Esophagus muscularis mucosa (tissue), 3 donors: ENCODE results near the gene MAN1A1.

Source experiments
- CTCF ChIP-seq, 3 experiments: fragments of 200-600 bp in 2 of 3; fragments of 450-650 bp in 1 of 3; sonication (generic) in 2 of 3; IDR thresholded peaks; one replicate each; pipeline ENCODE4 v1.5.1; 2017 to 2019; ENCODE audit warnings: antibody characterized with exemption in 3 of 3, mild to moderate bottlenecking in 2 of 3, moderate library complexity in 1 of 3
- EP300 ChIP-seq: sonication (generic); formaldehyde crosslinking; IDR thresholded peaks from one replicate; pipeline ENCODE4 v1.6.1; 2017; ENCODE audit warnings: antibody characterized with exemption

DNA sequence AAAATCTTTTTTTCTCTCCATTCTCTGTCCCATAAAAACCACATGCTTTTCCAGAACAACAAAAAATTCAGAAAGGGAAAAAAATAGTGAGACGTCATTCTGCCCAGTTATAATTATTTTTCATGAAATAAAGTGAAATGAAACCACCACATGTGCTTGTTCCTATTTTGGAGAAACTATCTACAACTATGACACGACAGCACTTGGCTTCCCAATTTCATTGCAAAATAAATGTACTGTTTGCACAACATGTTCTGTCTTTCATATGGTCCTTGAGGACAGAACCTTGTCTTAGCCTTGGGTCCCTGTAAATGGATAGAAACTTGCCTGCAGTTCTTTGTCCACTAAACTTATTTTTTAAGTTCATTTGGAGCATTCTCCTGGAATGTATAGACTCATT, 5.6 kb upstream of the MAN1A1 start:
- TF ChIP-seq EP300 (peak; percentile 16), CTCF (IDR thresholded peaks at IDR 0.05) (no peak)
